Activated T-cell treated with anti-CD3 and anti-CD28 coated beads for 24 hours (primary cell): Measurements from ENCODE around the gene SLC29A2.
A peak's percentile ranks its signal among the peaks of the same experiment; 100 is the strongest.
"Not testable (repeated sequence)": the region's sequence is repeated elsewhere in the genome, so short reads cannot be mapped to it uniquely, and the experiment has no call there.

ENCODE experiments used
- DNase-seq: peaks from one replicate; pipeline ENCODE4 v3.0.0-alpha.2; 2020; ENCODE audit warnings: low read depth

Gene SLC29A2

DNA sequence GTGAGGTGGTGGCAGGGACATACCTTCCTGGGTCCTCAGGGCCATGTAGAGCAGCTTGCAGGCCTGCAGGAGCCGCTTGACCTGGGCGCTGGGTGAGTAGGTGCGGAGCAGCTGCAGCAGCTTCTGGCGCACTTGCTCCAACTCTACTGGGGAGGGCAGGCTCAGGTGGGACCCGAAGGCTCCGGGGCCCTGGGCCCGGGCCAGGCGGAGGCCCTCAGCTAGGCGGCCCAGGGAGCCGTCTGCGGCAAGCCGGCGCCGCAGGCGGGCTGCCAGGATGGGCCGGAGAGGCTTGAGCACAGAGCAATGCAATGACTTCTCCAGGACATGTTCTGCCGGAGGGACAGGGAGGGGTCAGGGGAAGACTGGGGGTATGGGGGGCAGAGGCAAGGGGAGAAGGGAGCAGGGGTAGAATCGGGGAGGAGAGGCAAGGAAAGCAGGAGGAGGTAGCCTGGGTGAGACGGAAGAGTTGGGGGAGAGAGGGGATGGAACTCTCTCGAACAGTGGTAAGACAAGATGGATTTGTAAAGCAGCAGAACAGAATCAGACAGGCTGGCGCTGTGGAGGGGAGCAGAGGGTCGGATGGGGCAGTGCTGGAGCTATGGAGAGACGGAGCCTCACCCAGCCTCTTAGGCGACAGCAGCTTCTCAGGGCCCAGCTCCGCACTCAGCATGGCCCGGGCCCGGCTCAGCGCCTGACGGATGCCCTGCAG, 37.5 kb downstream of the SLC29A2 start:
- no peak for DNase-seq

DNA sequence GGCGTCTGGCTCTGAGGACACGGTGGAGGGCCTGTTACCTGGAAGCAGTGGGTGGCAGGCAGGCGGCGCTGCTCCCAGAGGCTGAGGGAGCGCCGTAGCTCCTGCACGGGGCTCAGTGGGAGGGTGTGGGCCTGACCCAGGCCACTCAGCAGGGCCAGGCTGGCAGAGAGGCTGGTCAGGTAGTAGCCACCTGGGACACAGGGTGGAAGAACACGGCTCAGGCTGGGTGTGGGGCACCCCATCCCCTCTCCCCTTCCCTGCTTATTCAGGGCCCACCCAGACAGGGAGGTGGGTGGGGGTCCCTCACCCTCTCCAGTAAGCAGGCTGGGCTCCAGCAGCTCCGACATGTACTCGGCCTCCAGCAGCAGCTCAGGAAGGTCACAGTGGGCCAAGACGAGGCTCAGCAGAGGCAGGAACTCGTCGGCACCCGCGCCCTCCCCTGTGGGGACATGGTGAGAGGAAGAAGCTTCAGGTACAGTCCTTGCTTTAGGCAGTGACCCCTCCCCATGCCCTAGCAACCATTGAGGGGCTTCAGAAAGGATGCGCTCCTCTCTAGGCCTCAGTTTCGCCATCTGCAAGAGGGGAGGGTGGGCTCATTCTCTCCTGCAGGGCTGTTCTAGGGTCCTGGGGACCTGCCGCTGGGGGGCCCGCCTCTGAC, 38.2 kb downstream of the SLC29A2 start:
- DNase-seq: no peak

GRCh38 chr11:66332371-66333219, 39.0 kb downstream of the SLC29A2 start:
- DNase-seq: no peak

DNA sequence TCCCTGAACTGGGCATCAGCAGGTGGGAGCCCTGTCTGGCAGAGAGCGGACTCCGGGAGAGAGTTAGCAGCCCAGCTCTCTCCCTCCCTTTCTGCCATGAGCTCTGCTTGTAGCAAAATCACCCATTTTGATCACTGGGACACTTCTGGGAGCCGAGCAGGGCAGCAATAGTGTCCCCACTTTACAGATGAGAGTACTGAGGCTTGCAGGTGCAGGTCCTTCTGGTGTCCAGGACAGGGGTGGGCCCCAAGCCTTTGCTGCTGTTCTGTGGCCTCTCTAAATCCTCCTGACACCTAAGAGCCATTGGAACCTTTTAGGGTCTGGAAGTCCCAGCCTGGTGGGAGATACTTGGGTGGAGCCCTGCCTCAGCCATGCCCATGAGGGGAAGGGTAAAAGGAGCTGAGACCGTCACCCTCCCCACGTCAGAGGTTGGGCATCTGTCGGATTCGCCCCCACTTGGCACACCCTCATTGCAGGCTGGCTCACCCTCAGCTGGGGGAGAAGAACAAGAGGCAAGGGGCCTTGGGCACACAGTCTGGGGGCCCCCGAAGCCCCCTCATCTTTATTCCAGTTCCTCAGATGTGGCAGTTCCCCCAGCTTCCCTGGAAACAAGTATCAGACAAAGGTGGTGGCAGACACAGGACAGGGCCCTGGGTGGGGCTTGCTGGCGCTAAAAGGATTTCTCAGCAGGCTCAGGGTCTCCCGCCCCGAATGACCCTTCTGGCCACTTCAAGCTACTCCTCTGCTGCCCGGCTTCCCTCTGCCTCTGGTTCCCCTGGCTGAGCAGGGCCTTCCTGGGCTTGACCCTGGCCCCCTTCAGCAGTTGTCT, 39.8 kb downstream of the SLC29A2 start:
- DNase-seq: no peak

GRCh38 chr11:66330931-66331330, 40.6 kb downstream of the SLC29A2 start:
- DNase-seq: no peak

DNA sequence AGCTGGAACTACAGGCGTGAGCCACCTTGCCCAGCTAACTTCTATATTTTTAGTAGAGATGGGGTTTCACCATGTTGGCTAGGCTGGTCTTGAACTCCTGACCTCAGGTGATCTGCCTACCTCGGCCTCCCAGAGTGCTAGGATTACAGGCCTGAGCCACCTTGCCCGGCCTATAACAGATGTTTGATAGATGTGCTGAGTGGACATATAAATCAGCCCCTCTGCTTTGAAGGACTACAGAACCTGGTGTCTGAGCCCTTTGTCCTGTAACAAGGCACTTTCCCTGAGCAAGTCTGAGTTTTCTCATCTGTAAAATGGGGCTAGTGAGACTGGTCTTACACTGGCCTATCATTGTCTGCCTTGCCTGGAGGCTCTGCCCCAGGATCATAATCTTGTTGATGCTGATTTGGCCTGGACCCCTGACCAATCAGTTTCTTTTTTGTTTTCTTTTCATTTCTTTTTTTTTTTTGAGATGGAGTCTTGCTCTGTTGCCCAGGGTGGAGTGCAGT, 42.3 kb downstream of the SLC29A2 start:
- DNase-seq: no peak

GRCh38 chr11:66328302-66329144, 43.0 kb downstream of the SLC29A2 start:
- DNase-seq: peak; percentile 76

DNA sequence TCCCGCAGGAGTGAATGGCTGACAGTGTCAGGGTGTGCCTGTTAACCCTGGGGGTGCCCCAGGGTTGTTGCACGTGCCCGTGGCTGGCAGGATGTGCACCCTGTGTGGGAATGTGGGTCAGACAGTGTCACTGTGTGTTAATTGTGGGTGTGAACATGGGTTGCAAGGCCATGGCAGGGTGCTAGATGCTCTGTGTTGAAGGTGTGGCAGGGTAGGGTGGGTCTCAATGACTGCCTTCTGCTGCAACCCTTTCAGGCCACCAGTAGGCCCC, 43.6 kb downstream of the SLC29A2 start:
- DNase-seq: no peak

DNA sequence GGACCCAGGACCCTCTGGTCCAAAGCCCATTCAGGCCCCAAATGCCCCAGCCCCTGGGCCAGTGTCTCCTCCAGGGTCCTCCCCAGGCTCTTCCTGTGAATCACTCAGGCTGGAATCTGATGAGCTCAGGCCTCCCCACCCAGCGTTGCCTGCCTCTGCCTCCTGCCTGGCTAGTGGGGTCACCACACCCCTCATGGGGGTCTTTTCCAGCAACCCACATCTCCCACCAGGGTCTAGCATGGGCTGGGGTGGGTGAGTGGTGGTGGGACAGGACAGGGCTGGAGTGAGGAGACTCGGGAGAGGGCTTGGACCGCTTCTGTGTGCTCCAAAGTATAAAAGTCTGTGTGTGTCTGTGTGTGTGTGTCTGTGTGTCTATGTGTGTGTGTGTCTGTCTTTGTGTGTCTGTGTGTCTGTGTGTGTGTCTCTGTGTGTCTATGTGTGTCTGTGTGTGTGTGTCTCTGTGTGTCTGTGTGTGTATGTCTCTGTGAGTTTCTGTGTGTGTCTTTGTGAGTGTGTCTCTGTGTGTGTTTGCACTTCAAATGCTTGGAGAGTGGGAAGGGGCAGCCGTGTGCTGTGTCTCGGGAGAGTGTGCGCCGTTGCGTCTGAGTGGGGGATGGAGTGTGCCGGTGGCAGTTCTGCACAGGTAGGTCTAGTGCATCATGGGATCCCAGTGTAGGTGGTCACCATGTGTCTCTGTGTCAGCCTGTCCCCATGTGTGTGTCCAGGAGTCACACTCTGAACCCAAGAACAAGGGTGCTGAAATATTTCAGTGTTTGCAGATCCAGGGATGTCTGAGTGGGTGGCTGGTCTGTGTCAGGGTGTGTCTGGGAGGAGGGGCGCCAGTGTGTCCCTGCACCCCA, 44.2 kb downstream of the SLC29A2 start:
- no peak for DNase-seq

- DNase-seq: no peak
These were observed 45.1 kb downstream of the SLC29A2 start for GRCh38 chr11:66326261-66327111.

GRCh38 chr11:66325263-66325671, 46.3 kb downstream of the SLC29A2 start:
- DNase-seq: no peak

GRCh38 chr11:66324664-66325063, 46.9 kb downstream of the SLC29A2 start:
- no peak for DNase-seq

- no peak for DNase-seq
These were observed 47.9 kb downstream of the SLC29A2 start for GRCh38 chr11:66323684-66324083.

DNA sequence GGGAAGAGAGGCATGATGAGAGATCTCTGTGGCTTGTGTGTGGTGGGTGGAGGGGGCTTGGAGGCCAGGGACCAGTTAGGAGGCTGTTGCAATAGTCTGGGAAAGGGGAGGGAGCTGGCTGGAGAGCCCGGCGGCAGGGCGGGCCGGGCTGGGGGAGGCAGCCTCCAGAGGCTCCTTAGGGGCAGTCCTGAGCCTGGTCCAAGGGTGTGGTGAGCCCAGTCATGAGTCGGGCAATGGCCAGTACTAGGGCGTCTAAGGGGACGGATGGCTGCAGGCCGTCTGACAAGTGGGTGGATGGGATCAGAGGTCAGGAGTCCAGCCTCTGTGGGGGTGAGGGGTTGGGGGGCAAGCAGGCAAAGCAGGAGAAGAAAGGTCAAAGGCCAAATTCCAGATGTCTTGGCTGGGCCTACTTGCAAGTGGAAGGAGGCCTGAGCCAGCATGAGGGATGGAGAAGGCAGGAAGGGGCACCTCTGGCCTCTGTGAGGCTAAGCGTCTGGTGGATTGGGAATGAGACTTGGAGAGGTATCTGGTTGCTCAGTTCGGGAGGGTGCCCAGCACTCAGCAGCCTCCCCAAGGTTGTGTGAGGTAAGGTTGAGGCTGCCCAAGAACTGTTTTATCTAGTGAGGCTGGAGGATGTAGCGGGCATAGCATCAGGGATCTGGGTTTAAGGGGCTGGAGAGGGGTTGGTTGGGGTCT, 48.7 kb downstream of the SLC29A2 start:
- no peak for DNase-seq

- DNase-seq: no peak
These were observed 50.0 kb downstream of the SLC29A2 start for GRCh38 chr11:66321606-66322005.

DNA sequence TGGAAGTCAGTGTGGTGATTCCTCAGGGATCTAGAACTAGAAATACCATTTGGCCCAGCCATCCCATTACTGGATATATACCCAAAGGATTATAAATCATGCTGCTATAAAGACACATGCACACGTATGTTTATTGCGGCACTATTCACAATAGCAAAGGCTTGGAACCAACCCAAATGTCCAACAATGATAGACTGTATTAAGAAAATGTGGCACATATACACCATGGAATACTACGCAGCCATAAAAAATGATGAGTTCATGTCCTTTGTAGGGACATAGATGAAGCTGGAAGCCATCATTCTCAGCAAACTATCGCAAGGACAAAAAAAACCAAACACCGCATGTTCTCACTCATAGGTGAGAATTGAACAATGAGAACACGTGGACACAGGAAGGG, 50.8 kb downstream of the SLC29A2 start:
- DNase-seq: not testable (repeated sequence)

- not testable (repeated sequence) for DNase-seq
These were observed 51.3 kb downstream of the SLC29A2 start for GRCh38 chr11:66320289-66320688.

DNA sequence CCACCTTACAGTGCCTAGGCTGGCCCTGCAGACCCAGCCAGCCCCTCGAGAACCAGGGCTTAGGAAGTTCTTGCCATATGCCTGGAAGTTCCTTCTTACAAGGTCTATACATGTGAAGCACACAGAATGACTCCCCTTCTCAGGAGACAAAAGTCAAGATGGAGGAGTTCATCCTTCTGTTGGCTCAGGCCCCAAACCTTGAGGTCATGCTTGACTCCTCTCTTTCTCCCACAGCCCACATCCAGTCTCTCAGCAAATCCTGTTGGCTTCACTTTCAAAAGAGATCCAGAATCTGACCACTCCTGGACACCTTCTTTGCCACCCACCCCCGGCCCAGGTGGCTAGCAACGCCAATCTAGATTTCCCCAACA, 53.0 kb downstream of the SLC29A2 start:
- DNase-seq: no peak
